ENCODE measurements around the gene SNX5. TPM values are rescaled to one million over a fixed set of nuclear protein-coding genes. Genes with fewer than 3 reads are reported as not detected.

SNX5 gene
- total and polyA plus RNA-seq, 9 of the 15 experiments (the other 6 are each of a cell fraction or from before 2014, with no cell fraction given): 53.5 to 276 (median 160) TPM

GRCh38 chr20:17958373-17959256 lies 10.0 kb downstream of the SNX5 start (continued):
- TF ChIP-seq ZNF24 (IDR thresholded peaks at IDR 0.05) (no peak; the same call in 1 of the 2 replicates), KDM1A (IDR thresholded peaks at IDR 0.05) (peak; percentile 94 to 95), ZNF644 (tag; IDR thresholded peaks at IDR 0.05; ENCODE audit: low read depth) (0 out of 2 replicates have a peak, but pooled peaks have one; percentile 57), ETV5 (CRISPR knock-in tag; IDR thresholded peaks at IDR 0.05; ENCODE audit: low read depth) (no peak), MAZ (CRISPR knock-in tag; conservative IDR thresholded peaks at IDR 0.05 in 1 of 2, IDR thresholded peaks at IDR 0.05 in 1 of 2) (no peak), DACH1 (IDR thresholded peaks at IDR 0.05; ENCODE audit: partially characterized antibody) (peak; percentile 65), CHD2 (IDR thresholded peaks at IDR 0.05; ENCODE audit: low read depth, low read length) (no peak), FOXP4 (CRISPR knock-in tag; IDR thresholded peaks at IDR 0.05; ENCODE audit: borderline replicate concordance) (no peak), GATA2 (CRISPR knock-in tag; IDR thresholded peaks at IDR 0.05) (peak; percentile 54; the same call in 1 of the 2 replicates), MEIS2 (IDR thresholded peaks at IDR 0.05; ENCODE audit: partially characterized antibody) (peak; percentile 80), THAP12 (CRISPR knock-in tag; IDR thresholded peaks at IDR 0.05) (no peak), ZNF699 (CRISPR knock-in tag; IDR thresholded peaks at IDR 0.05; ENCODE audit: insufficient replicate concordance) (no peak), SNIP1 (IDR thresholded peaks at IDR 0.05; ENCODE audit: low read depth) (no peak), KLF6 (CRISPR knock-in tag; IDR thresholded peaks at IDR 0.05; ENCODE audit: borderline replicate concordance) (no peak), MAFG (tag; conservative IDR thresholded peaks at IDR 0.05) (peak; percentile 39; the same call in 1 of the 2 replicates), ELK3 (CRISPR knock-in tag; IDR thresholded peaks at IDR 0.05) (no peak), RNF219 (CRISPR knock-in tag; IDR thresholded peaks at IDR 0.05) (no peak), MEF2A (IDR thresholded peaks at IDR 0.05; ENCODE audit: control insufficient read depth, low read depth, low read length) (no peak), DPF2 (IDR thresholded peaks at IDR 0.05) (peak; percentile 91), CHCHD3 (CRISPR knock-in tag; IDR thresholded peaks at IDR 0.05) (no peak)

All from K562 (cell line).